HG03139 (cell line): ENCODE data around the gene GPC5.

Experiments
- ATAC-seq: cut with Tn5 transposase; IDR thresholded peaks from one replicate; pipeline ENCODE4 v1.9.1; 2021; ENCODE audit not compliant: unreplicated experiment

Gene GPC5

GRCh38 chr13:92590503-92590908, 1192.1 kb downstream of the GPC5 start:
- no peak for ATAC-seq

- no peak for ATAC-seq
Measured at GRCh38 chr13:92591117-92591516, 1192.7 kb downstream of the GPC5 start.

- ATAC-seq, result no peak
Measured at GRCh38 chr13:92592757-92593156, 1194.3 kb downstream of the GPC5 start.

GRCh38 chr13:92602560-92602959, 1204.1 kb downstream of the GPC5 start:
- ATAC-seq, result no peak

GRCh38 chr13:92609376-92609775, 1211.0 kb downstream of the GPC5 start:
- no peak for ATAC-seq

GRCh38 chr13:92612892-92613291, 1214.5 kb downstream of the GPC5 start:
- no peak for ATAC-seq

GRCh38 chr13:92613921-92614320, 1215.5 kb downstream of the GPC5 start:
- no peak for ATAC-seq

GRCh38 chr13:92621985-92622384, 1223.6 kb downstream of the GPC5 start:
- no peak for ATAC-seq

- ATAC-seq, result no peak
Measured at GRCh38 chr13:92622905-92623304, 1224.5 kb downstream of the GPC5 start.

- ATAC-seq, result no peak
Measured at GRCh38 chr13:92626274-92626673, 1227.9 kb downstream of the GPC5 start.

GRCh38 chr13:92640936-92641335, 1242.5 kb downstream of the GPC5 start:
- no peak for ATAC-seq

GRCh38 chr13:92649140-92649813, 1250.9 kb downstream of the GPC5 start:
- no peak for ATAC-seq

GRCh38 chr13:92656103-92656502, 1257.7 kb downstream of the GPC5 start:
- ATAC-seq, result no peak

GRCh38 chr13:92656648-92657047, 1258.2 kb downstream of the GPC5 start:
- ATAC-seq, result no peak

GRCh38 chr13:92657565-92657964, 1259.1 kb downstream of the GPC5 start:
- ATAC-seq, result no peak

GRCh38 chr13:92658293-92658692, 1259.9 kb downstream of the GPC5 start:
- no peak for ATAC-seq

GRCh38 chr13:92661406-92661805, 1263.0 kb downstream of the GPC5 start:
- no peak for ATAC-seq

- ATAC-seq, result no peak
Measured at GRCh38 chr13:92668157-92668556, 1269.7 kb downstream of the GPC5 start.

- ATAC-seq, result no peak
Measured at GRCh38 chr13:92670096-92670495, 1271.7 kb downstream of the GPC5 start.

- ATAC-seq, result no peak
Measured at GRCh38 chr13:92671821-92672220, 1273.4 kb downstream of the GPC5 start.

GRCh38 chr13:92676246-92676645, 1277.8 kb downstream of the GPC5 start:
- no peak for ATAC-seq

- ATAC-seq, result no peak
Measured at GRCh38 chr13:92677571-92677970, 1279.2 kb downstream of the GPC5 start.

GRCh38 chr13:92679602-92680001, 1281.2 kb downstream of the GPC5 start:
- ATAC-seq, result no peak
